Nephron (organoid): ENCODE data around the gene ANTXRL.

Source experiments
- H3K27ac Mint-ChIP-seq, 3 experiments: 2 replicates each; pipeline ENCODE4 v1.8.0; 2020; ENCODE audit warnings: mixed read lengths in 3 of 3, mild to moderate bottlenecking in 2 of 3, moderate library complexity in 1 of 3
- H3K27me3 Mint-ChIP-seq: 2 replicates; pipeline ENCODE4 v1.8.0; 2021; ENCODE audit warnings: low read depth, mild to moderate bottlenecking, moderate library complexity, mixed read lengths
- H3K36me3 Mint-ChIP-seq: 2 replicates; pipeline ENCODE4 v1.8.0; 2020; ENCODE audit warnings: low read depth, mixed read lengths
- H3K4me1 Mint-ChIP-seq: 2 replicates; pipeline ENCODE4 v1.8.0; 2020; ENCODE audit warnings: mixed read lengths
- H3K4me3 Mint-ChIP-seq, 3 experiments: 2 replicates each; pipeline ENCODE4 v1.8.0; 2020; ENCODE audit warnings: mild to moderate bottlenecking in 3 of 3, mixed read lengths in 3 of 3, moderate library complexity in 2 of 3
- H3K9me3 Mint-ChIP-seq: 2 replicates; pipeline ENCODE4 v1.8.0; 2020; ENCODE audit warnings: mixed read lengths
- TF ChIP-seq, protein P1 (sequence below), 3 experiments: fragments of 200-600 bp; sonication (generic); IDR thresholded peaks; one replicate each; pipeline ENCODE4 v1.5.0; 2021; ENCODE audit warnings: antibody characterized with exemption in 3 of 3; ENCODE audit not compliant: unreplicated experiment in 3 of 3

ANTXRL gene

DNA sequence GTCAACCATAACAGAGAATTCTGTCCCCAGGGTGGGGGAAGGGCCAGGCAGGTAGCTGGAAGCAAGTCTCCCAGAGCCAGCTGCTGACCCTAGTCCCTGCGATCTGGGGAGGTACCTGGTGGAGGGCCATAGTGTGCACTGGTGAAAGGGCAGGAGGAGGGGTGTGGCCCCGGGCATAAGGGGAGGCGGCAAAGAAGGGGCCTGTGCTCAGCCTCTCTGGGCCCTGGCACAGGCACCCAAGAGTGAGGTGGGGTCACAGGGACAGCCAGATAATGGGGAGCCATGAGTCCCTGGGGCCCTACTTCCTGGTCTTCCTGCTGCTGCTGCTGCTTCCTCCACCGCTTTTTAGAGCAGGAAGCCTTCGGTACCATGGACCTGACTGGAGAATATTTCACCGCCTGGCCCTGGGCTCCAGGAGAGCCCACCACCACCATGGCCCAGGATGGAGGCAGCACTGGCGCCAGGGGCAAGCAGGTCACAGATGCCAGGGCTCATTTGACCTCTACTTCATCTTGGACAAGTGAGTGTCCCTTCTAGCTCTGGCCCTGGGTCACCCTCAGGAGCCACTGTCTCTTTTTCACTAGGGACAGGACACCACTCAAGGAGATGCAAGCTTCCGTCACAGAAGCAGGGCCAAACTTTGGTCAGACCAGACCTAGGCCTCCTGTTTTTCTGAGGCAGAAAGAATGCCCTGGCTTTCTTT lies at the start of gene ANTXRL:
TSS of gene ANTXRL (plus strand) at position 7 of the 703 bp plus-strand sequence. CDS start at position 273, 266 bp downstream.
- no peak within 1 kb of the TSS for H3K27ac Mint-ChIP-seq
- H3K27me3 Mint-ChIP-seq: peaks cover 39% of the 10 kb centered on the region
- peak within 1 kb of the TSS; percentile 58 to 75 (median 74) for H3K4me3 Mint-ChIP-seq
- no peaks in the 10 kb centered on the region for H3K36me3 Mint-ChIP-seq
- H3K9me3 Mint-ChIP-seq: no peaks in the 10 kb centered on the region
- peaks cover 17% of the 10 kb centered on the region for H3K4me1 Mint-ChIP-seq
- TF ChIP-seq, protein P1, sequence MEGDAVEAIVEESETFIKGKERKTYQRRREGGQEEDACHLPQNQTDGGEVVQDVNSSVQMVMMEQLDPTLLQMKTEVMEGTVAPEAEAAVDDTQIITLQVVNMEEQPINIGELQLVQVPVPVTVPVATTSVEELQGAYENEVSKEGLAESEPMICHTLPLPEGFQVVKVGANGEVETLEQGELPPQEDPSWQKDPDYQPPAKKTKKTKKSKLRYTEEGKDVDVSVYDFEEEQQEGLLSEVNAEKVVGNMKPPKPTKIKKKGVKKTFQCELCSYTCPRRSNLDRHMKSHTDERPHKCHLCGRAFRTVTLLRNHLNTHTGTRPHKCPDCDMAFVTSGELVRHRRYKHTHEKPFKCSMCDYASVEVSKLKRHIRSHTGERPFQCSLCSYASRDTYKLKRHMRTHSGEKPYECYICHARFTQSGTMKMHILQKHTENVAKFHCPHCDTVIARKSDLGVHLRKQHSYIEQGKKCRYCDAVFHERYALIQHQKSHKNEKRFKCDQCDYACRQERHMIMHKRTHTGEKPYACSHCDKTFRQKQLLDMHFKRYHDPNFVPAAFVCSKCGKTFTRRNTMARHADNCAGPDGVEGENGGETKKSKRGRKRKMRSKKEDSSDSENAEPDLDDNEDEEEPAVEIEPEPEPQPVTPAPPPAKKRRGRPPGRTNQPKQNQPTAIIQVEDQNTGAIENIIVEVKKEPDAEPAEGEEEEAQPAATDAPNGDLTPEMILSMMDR (IDR thresholded peaks at IDR 0.05; ENCODE audit: unreplicated experiment in 3 of 3): no peak

- TF ChIP-seq, protein P1 (IDR thresholded peaks at IDR 0.05; ENCODE audit: unreplicated experiment in 3 of 3): no peak
- no peak overlapping the region for H3K27ac Mint-ChIP-seq
- H3K36me3 Mint-ChIP-seq: no peaks in the 10 kb centered on the region
- H3K27me3 Mint-ChIP-seq: peaks cover 22% of the 10 kb centered on the region
- H3K4me1 Mint-ChIP-seq: no peaks in the 10 kb centered on the region
- no peak overlapping the region for H3K4me3 Mint-ChIP-seq
- peaks cover 5% of the 10 kb centered on the region for H3K9me3 Mint-ChIP-seq
These were observed 48.8 kb upstream of the ANTXRL start for GRCh38 chr10:46237815-46238510.

DNA sequence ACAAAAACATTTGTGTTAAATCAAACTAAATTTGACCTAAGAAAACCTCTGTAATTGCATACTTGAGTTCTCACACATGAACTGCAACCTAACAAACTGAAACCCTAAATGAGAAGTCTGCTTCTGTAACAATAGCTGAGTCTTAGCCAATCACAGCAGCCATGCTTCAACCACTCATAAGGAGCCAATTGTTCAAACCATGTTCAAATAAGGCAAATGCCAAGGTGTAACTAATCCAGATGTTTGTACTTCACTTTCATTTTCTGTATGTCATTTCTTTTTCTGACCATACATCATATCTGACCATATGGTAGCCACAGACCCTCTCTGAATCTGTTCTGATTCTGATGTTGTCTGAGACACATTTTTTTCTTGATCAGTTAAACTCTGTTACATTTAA lies 47.5 kb upstream of the ANTXRL start:
- TF ChIP-seq, protein P1 (IDR thresholded peaks at IDR 0.05; ENCODE audit: unreplicated experiment in 3 of 3): no peak
- Mint-ChIP-seq H3K9me3 (peaks cover 5% of the 10 kb centered on the region), H3K27ac (no peak overlapping the region), H3K27me3 (peaks cover 16% of the 10 kb centered on the region), H3K36me3 (no peaks in the 10 kb centered on the region), H3K4me1 (no peaks in the 10 kb centered on the region), H3K4me3 (no peak overlapping the region)

GRCh38 chr10:46239993-46240683 lies 46.7 kb upstream of the ANTXRL start:
- no peak overlapping the region for H3K4me3 Mint-ChIP-seq
- TF ChIP-seq, protein P1 (IDR thresholded peaks at IDR 0.05; ENCODE audit: unreplicated experiment in 3 of 3): no peak
- no peaks in the 10 kb centered on the region for H3K36me3 Mint-ChIP-seq
- peaks cover 18% of the 10 kb centered on the region for H3K27me3 Mint-ChIP-seq
- no peak overlapping the region for H3K27ac Mint-ChIP-seq
- H3K9me3 Mint-ChIP-seq: peaks cover 5% of the 10 kb centered on the region
- H3K4me1 Mint-ChIP-seq: no peaks in the 10 kb centered on the region

DNA sequence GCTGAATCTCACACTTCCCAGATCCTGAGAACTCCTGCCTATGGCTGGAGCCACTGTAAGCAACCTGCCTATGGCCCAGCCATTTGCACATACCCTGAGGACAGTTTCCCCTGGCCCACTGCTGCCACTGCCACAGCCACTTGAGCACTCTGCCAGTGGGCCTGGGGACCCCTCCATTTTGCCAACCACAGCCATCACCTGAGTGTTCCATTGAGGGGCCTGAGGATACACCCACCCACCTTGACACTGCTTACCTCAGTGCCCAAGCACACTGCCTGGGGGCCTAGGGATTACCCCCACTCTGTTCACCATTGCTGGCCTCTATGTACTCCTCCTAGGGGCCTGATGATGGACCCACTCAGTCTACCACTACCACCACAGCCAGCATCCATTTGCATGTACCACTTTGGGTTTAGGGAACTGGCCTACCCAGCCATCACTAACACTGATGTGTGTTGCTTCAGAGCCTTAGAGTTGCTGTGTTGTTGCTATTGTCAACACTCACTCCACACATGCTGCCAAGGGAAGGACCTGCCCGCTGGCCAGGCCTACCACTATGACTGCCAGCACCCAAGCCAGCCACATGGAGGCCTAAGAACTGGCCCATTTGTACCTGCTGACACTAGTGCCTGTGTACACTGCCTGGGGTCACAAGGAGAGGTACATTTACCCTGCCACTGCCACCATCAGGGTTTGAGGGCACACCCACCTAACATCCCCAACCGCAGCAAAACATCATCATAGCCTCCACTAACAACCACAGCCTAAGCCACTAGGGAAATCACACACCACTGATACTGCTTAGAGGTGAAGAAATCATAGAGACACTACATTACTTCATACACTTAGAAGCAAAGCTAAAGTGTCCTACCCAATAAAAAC lies 45.9 kb upstream of the ANTXRL start:
- no peaks in the 10 kb centered on the region for H3K4me1 Mint-ChIP-seq
- no peaks in the 10 kb centered on the region for H3K36me3 Mint-ChIP-seq
- TF ChIP-seq, protein P1 (IDR thresholded peaks at IDR 0.05; ENCODE audit: unreplicated experiment in 3 of 3): no peak
- H3K27ac Mint-ChIP-seq: no peak overlapping the region
- peaks cover 5% of the 10 kb centered on the region for H3K9me3 Mint-ChIP-seq
- peaks cover 18% of the 10 kb centered on the region for H3K27me3 Mint-ChIP-seq
- H3K4me3 Mint-ChIP-seq: no peak overlapping the region
